ENCODE results near the gene GLIS1. TPM values are rescaled to one million over a fixed set of nuclear protein-coding genes. Genes with fewer than 3 reads are reported as not detected.

The GLIS1 gene
- total and polyA plus RNA-seq, 2 experiments from 2014 or later, result 0.22 to 0.61 TPM

GRCh38 chr1:53601867-53602775 lies 136.8 kb downstream of the GLIS1 start:
- H3K79me2 ChIP-seq (ENCODE audit: insufficient read depth), result no peaks in the 10 kb centered on the region
- H3K9ac ChIP-seq, result no peak overlapping the region
- no peak overlapping the region for H3K4me3 ChIP-seq
- no peaks in the 10 kb centered on the region for H4K20me1 ChIP-seq (ENCODE audit: insufficient read depth)
- no peaks in the 10 kb centered on the region for H3K9me3 ChIP-seq (ENCODE audit: low read depth)
- TF ChIP-seq EZH2phosphoT487 (IDR thresholded peaks at IDR 0.05; ENCODE audit: insufficient read depth, low read depth), result no peak
- no peak for TF ChIP-seq EZH2 (IDR thresholded peaks at IDR 0.05; ENCODE audit: insufficient read depth, poor library complexity, severe bottlenecking)
- 66 to 67% methylated on average over 21 of the region's 21 CpGs for WGBS, 2 experiments (ENCODE audit: low coverage in 1 of 2, low lambda C conversion rate in 2 of 2, missing lambda C conversion rate in 2 of 2)
- in situ Hi-C loops (cut with MboI), result no loop called here
- H3K27ac ChIP-seq, result no peak overlapping the region
- no peaks in the 10 kb centered on the region for H3K27me3 ChIP-seq (replicated peaks; ENCODE audit: insufficient read depth)
- H3K36me3 ChIP-seq (ENCODE audit: low read depth), result no peaks in the 10 kb centered on the region
- H2AFZ ChIP-seq, result no peak overlapping the region
- no peak overlapping the region for H3K4me2 ChIP-seq (ENCODE audit: unreplicated experiment)
- H3K9me2 ChIP-seq (ENCODE audit: insufficient read depth), result no peaks in the 10 kb centered on the region
- no peaks in the 10 kb centered on the region for H3K4me1 ChIP-seq (ENCODE audit: insufficient read depth)
- no peak for DNase-seq
- no peaks in the 10 kb centered on the region for H3F3A ChIP-seq (ENCODE audit: insufficient read depth)

DNA sequence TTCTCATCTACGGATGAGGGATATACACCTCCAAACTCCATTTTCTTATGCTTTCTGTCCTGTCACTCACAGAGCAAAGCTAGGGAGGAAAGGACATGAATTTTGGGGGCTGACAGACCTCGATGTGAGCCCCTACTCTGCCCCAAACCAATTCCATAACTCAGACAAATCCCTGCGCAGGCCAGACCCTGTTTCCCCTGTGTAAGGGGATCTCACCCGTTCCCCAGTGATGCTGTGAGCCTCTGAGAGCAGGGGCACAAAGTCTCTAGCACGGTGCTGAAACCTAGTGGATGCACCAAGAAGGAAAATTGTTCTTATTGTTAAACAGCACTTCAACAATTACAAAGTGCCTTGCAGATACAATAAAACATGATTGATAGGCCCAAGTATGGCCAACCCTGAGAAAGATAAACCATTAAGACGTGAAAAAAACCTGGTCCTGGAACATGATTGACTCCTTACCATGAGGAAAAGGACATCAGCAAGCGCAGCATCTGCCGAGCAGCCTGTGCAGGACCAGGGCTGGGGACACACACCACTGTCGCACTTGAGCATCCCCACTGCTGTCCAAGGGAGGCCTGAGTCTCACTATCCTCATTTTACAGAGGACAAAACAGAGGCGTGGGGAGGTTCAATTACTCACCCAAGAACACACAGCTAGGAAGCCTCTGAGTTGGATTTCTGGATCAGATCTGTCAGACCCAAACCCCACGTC lies 137.8 kb downstream of the GLIS1 start:
- DNase-seq, result no peak
- Histone ChIP-seq H3K4me3 (no peak overlapping the region), H3K27ac (no peak overlapping the region), H3K4me2 (ENCODE audit: unreplicated experiment) (no peak overlapping the region), H2AFZ (no peak overlapping the region), H3K9ac (no peak overlapping the region), H3K9me3 (ENCODE audit: low read depth) (no peaks in the 10 kb centered on the region), H3K27me3 (replicated peaks; ENCODE audit: insufficient read depth) (no peaks in the 10 kb centered on the region), H3K36me3 (ENCODE audit: low read depth) (no peaks in the 10 kb centered on the region), H3K4me1 (ENCODE audit: insufficient read depth) (no peaks in the 10 kb centered on the region), H4K20me1 (ENCODE audit: insufficient read depth) (no peaks in the 10 kb centered on the region), H3K79me2 (ENCODE audit: insufficient read depth) (no peaks in the 10 kb centered on the region), H3K9me2 (ENCODE audit: insufficient read depth) (no peaks in the 10 kb centered on the region), H3F3A (ENCODE audit: insufficient read depth) (no peaks in the 10 kb centered on the region)
- TF ChIP-seq EZH2phosphoT487 (IDR thresholded peaks at IDR 0.05; ENCODE audit: insufficient read depth, low read depth) (no peak), EZH2 (IDR thresholded peaks at IDR 0.05; ENCODE audit: insufficient read depth, poor library complexity, severe bottlenecking) (no peak)
- in situ Hi-C loops (cut with MboI), result no loop called here
- WGBS, 2 experiments (ENCODE audit: low coverage in 1 of 2, low lambda C conversion rate in 2 of 2, missing lambda C conversion rate in 2 of 2), result 82 to 85% methylated on average over 11 of the region's 11 CpGs

- no peak for TF ChIP-seq EZH2 (IDR thresholded peaks at IDR 0.05; ENCODE audit: insufficient read depth, poor library complexity, severe bottlenecking)
- TF ChIP-seq EZH2phosphoT487 (IDR thresholded peaks at IDR 0.05; ENCODE audit: insufficient read depth, low read depth), result no peak
- Histone ChIP-seq H3K4me2 (ENCODE audit: unreplicated experiment) (no peak overlapping the region), H3K27ac (no peak overlapping the region), H3K36me3 (ENCODE audit: low read depth) (no peaks in the 10 kb centered on the region), H3K4me3 (no peak overlapping the region), H4K20me1 (ENCODE audit: insufficient read depth) (no peaks in the 10 kb centered on the region), H3K9me2 (ENCODE audit: insufficient read depth) (no peaks in the 10 kb centered on the region), H3K9ac (no peak overlapping the region), H3F3A (ENCODE audit: insufficient read depth) (no peaks in the 10 kb centered on the region), H3K27me3 (replicated peaks; ENCODE audit: insufficient read depth) (no peaks in the 10 kb centered on the region), H3K9me3 (ENCODE audit: low read depth) (no peaks in the 10 kb centered on the region), H2AFZ (no peak overlapping the region), H3K4me1 (ENCODE audit: insufficient read depth) (no peaks in the 10 kb centered on the region), H3K79me2 (ENCODE audit: insufficient read depth) (no peaks in the 10 kb centered on the region)
- in situ Hi-C loops (cut with MboI), result no loop called here
- no peak for DNase-seq
- WGBS, 2 experiments (ENCODE audit: low coverage in 1 of 2, low lambda C conversion rate in 2 of 2, missing lambda C conversion rate in 2 of 2), result 36 to 41% methylated on average over 8 of the region's 8 CpGs
These were observed 138.4 kb downstream of the GLIS1 start for GRCh38 chr1:53600561-53600960.

DNA sequence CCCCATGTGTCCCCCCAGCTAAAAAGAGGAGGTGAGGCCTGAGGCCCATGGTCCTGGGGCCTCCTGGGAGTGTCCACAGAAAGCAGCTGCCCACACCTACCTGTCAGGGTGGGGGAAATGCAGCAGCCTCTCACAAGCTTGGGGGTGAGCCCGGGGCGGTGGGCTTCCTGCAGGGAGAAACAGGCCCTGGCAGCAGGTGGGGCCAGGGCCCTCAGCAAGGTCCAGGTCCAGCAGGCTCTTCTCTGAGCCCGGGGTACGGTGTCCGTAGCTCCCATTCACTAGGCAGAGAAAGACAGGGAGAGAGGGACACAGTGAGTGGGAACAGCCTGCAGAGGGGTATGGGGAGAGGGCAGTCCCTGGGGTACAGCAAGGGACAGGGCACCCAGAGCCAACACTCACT lies 139.0 kb downstream of the GLIS1 start:
- 54 to 69% methylated on average over 4 to 5 of the region's 5 CpGs for WGBS, 2 experiments (ENCODE audit: low coverage in 1 of 2, low lambda C conversion rate in 2 of 2, missing lambda C conversion rate in 2 of 2)
- H3K27ac ChIP-seq, result no peak overlapping the region
- no peak for DNase-seq
- H3K4me1 ChIP-seq (ENCODE audit: insufficient read depth), result no peaks in the 10 kb centered on the region
- no peak overlapping the region for H3K4me3 ChIP-seq
- H3K9me3 ChIP-seq (ENCODE audit: low read depth), result no peaks in the 10 kb centered on the region
- no peak overlapping the region for H2AFZ ChIP-seq
- H3F3A ChIP-seq (ENCODE audit: insufficient read depth), result no peaks in the 10 kb centered on the region
- TF ChIP-seq EZH2 (IDR thresholded peaks at IDR 0.05; ENCODE audit: insufficient read depth, poor library complexity, severe bottlenecking), result no peak
- no peak for TF ChIP-seq EZH2phosphoT487 (IDR thresholded peaks at IDR 0.05; ENCODE audit: insufficient read depth, low read depth)
- no peak overlapping the region for H3K4me2 ChIP-seq (ENCODE audit: unreplicated experiment)
- H3K9ac ChIP-seq, result no peak overlapping the region
- H4K20me1 ChIP-seq (ENCODE audit: insufficient read depth), result no peaks in the 10 kb centered on the region
- H3K27me3 ChIP-seq (replicated peaks; ENCODE audit: insufficient read depth), result no peaks in the 10 kb centered on the region
- no peaks in the 10 kb centered on the region for H3K36me3 ChIP-seq (ENCODE audit: low read depth)
- H3K9me2 ChIP-seq (ENCODE audit: insufficient read depth), result no peaks in the 10 kb centered on the region
- H3K79me2 ChIP-seq (ENCODE audit: insufficient read depth), result no peaks in the 10 kb centered on the region
- in situ Hi-C loops (cut with MboI), result no loop called here

Measured in GM23248 (cell line).